ENCODE data around the gene FAT4. TPM values are rescaled to one million over a fixed set of nuclear protein-coding genes. Genes with fewer than 3 reads are reported as not detected.

FAT4 gene
- 1.4 and 2.3 TPM in 2 replicates for total RNA-seq

GRCh38 chr4:125314676-125315575 is at the start of gene FAT4:
TSS of gene FAT4 (plus strand) at chr4:125314955. CDS start at chr4:125316412, 1,457 bp downstream.

